Measurements from ENCODE around the gene MOB1B. TPM values are rescaled to one million over a fixed set of nuclear protein-coding genes. Genes with fewer than 3 reads are reported as not detected.

The MOB1B gene
- total RNA-seq, 1 experiment from 2014 or later, result 33.2 TPM

DNA sequence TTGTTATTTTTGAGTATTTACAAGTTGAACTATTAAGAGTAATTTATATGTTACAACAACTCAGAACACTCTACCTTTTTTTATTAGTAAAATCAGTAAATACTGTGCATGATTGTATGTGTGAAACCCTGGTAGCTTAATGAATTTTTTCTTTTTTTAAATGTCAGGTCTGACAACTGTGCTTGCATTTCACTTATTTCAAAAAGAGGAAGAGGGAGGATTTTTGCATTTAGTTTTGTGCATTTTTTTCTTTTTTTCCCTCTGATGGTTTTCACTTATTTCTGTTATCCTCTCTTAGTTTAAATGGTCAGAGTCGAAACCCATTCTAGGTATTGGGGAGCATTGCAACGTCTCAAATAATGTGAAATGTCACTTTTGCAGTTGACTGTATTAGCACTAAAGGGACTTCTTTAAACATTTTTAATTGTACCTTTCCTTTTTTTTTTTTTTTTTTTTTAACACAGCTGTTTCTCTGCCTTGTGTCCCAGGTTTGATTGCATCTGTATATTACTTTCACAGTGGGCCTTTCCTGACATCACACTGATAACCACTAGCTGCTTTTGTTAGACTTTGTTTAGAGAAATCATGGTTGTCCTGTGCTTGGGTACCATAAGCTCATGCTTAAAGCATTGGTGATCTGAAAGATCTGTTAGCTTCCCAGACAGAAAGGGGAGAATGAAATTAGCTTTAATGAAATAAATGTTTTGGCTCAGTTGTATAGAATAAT is 28.5 kb downstream of the MOB1B start:
- CTCF ChIA-PET, result no interaction called here
- BruUV-seq (replicated peaks), result no TSS peak
- ATAC-seq, result no peak

More for the DNA sequence above, 28.5 kb downstream of the MOB1B start:
- RAD21 ChIA-PET (ENCODE audit: low non-redundant PET in 1 of 2, low total read pairs in 2 of 2, uncharacterized antibody in 2 of 2, unreplicated experiment in 2 of 2), result no interaction called here
- Histone ChIP-seq H3K4me1 (ENCODE audit: control insufficient read depth in 1 of 2, insufficient read depth in 2 of 2, low read length in 2 of 2) (no peaks in the 10 kb centered on the region), H3K9ac (ENCODE audit: low read length) (no peak overlapping the region), H3K27me3 (ENCODE audit: insufficient read depth, low read length) (no peaks in the 10 kb centered on the region), H3K79me2 (ENCODE audit: insufficient read depth, low read length) (peaks cover 30% of the 10 kb centered on the region; the same call in 1 of the 2 replicates), H2AFZ (ENCODE audit: low read depth, low read length, poor library complexity, severe bottlenecking) (no peak overlapping the region), H3K36me3 (ENCODE audit: control insufficient read depth in 1 of 2, insufficient read depth in 2 of 2, low read length in 2 of 2) (no peaks in the 10 kb centered on the region), H3K4me3 (replicated peaks in 1 of 2; ENCODE audit: low read depth in 1 of 2, low read length in 2 of 2) (no peak overlapping the region), H3K27ac (ENCODE audit: low read depth, low read length) (no peak overlapping the region), H4K20me1 (ENCODE audit: insufficient read depth) (no peaks in the 10 kb centered on the region), H3K9me2 (ENCODE audit: insufficient read depth) (no peaks in the 10 kb centered on the region), H3K4me2 (ENCODE audit: low read length) (no peak overlapping the region), H3K9me3 (ENCODE audit: control insufficient read depth in 1 of 2, insufficient read depth in 1 of 2, low read depth in 1 of 2, low read length in 2 of 2) (no peaks in the 10 kb centered on the region)
- POLR2A ChIA-PET, result interaction anchor here (0.9 kb wide), 1 partner anchor 29 kb away, joined by 3 read pairs; the partner anchor contains the start of gene MOB1B
- TF ChIP-seq EGR1 (IDR thresholded peaks at IDR 0.05; ENCODE audit: low read depth) (no peak), ELF1 (IDR thresholded peaks at IDR 0.05; ENCODE audit: borderline replicate concordance, low read depth) (no peak), SP1 (IDR thresholded peaks at IDR 0.05; ENCODE audit: low read depth) (no peak), SRF (IDR thresholded peaks at IDR 0.05; ENCODE audit: low read depth) (no peak), POLR2A (IDR thresholded peaks at IDR 0.05; ENCODE audit: borderline replicate concordance, extremely low read depth, insufficient read depth, insufficient read length) (no peak), FOSL1 (IDR thresholded peaks at IDR 0.05; ENCODE audit: low read depth) (no peak), SIN3A (IDR thresholded peaks at IDR 0.05; ENCODE audit: low read depth) (no peak), EZH2 (IDR thresholded peaks at IDR 0.05) (no peak), TCF7L2 (IDR thresholded peaks at IDR 0.05; ENCODE audit: borderline replicate concordance, extremely low read depth, insufficient read depth, insufficient read length) (no peak), JUND (IDR thresholded peaks at IDR 0.05) (no peak), ZFX (IDR thresholded peaks at IDR 0.05) (no peak), YY1 (IDR thresholded peaks at IDR 0.05; ENCODE audit: extremely low read depth, insufficient replicate concordance, low read depth, low read length) (no peak), RAD21 (IDR thresholded peaks at IDR 0.05; ENCODE audit: low read depth) (no peak), POLR2AphosphoS5 (IDR thresholded peaks at IDR 0.05; ENCODE audit: low read depth, low read length) (no peak)
- TF ChIP-seq, protein P1, sequence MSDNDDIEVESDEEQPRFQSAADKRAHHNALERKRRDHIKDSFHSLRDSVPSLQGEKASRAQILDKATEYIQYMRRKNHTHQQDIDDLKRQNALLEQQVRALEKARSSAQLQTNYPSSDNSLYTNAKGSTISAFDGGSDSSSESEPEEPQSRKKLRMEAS (IDR thresholded peaks at IDR 0.05), result no peak
- TF ChIP-seq, protein P2, sequence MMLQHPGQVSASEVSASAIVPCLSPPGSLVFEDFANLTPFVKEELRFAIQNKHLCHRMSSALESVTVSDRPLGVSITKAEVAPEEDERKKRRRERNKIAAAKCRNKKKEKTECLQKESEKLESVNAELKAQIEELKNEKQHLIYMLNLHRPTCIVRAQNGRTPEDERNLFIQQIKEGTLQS (IDR thresholded peaks at IDR 0.05), result no peak
- TF ChIP-seq, protein P3, sequence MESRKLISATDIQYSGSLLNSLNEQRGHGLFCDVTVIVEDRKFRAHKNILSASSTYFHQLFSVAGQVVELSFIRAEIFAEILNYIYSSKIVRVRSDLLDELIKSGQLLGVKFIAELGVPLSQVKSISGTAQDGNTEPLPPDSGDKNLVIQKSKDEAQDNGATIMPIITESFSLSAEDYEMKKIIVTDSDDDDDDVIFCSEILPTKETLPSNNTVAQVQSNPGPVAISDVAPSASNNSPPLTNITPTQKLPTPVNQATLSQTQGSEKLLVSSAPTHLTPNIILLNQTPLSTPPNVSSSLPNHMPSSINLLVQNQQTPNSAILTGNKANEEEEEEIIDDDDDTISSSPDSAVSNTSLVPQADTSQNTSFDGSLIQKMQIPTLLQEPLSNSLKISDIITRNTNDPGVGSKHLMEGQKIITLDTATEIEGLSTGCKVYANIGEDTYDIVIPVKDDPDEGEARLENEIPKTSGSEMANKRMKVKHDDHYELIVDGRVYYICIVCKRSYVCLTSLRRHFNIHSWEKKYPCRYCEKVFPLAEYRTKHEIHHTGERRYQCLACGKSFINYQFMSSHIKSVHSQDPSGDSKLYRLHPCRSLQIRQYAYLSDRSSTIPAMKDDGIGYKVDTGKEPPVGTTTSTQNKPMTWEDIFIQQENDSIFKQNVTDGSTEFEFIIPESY (IDR thresholded peaks at IDR 0.05; ENCODE audit: extremely low read depth, insufficient replicate concordance, low read length), result no peak
- no peak for DNase-seq (ENCODE audit: low read depth, low spot score)
- intact Hi-C loops (cut with micrococcal nuclease), result loop anchor here (10.0 kb wide), 1 partner anchor 934 kb away; no protein-coding TSS in a partner anchor

All from HCT116 (cell line).